SK-N-SH (cell line): Measurements from ENCODE around the gene MYH11. TPM values are rescaled to one million over a fixed set of nuclear protein-coding genes. Genes with fewer than 3 reads are reported as not detected.

Source experiments
- CTCF ChIA-PET: fragments of 300-600, 350-600 bp; formaldehyde crosslinking; extraction: SDS; loops from one replicate; lab custom pipeline; 2021; lab: Yijun Ruan, JAX
- POLR2A ChIA-PET: fragments of 350-600 bp; sonication (Branson Sonifier 250); formaldehyde crosslinking; extraction: SDS; loops from one replicate; lab custom pipeline; 2020; ENCODE audit warnings: antibody characterized with exemption, inconsistent platforms; lab: Yijun Ruan, JAX
- DNase-seq: peaks from one replicate; pipeline ENCODE4 v3.0.0; 2012
- H2AFZ ChIP-seq: fragments of 200-600 bp; sonication (generic); 2 replicates; pipeline ENCODE4 v1.8.1; 2016; ENCODE audit warnings: antibody characterized with exemption, mild to moderate bottlenecking, low read depth
- H3F3A ChIP-seq: fragments of 200-600 bp; sonication (generic); replicated peaks from 2 replicates; pipeline ENCODE3; 2016; ENCODE audit warnings: antibody characterized with exemption, mild to moderate bottlenecking; ENCODE audit not compliant: insufficient read depth
- H3K27ac ChIP-seq, 2 experiments: fragments of 200-500 bp in 1 of 2; fragments of 200-600 bp in 1 of 2; sonication (Bioruptor generic) in 1 of 2; sonication (generic), shearing (Covaris generic) in 1 of 2; 2 replicates each; pipeline versions ENCODE4 v1.5.1 to v1.6.1; 2014 to 2016; ENCODE audit warnings: low read depth in 2 of 2, inconsistent platforms in 1 of 2, low read length in 1 of 2, mild to moderate bottlenecking in 1 of 2, mixed read lengths in 1 of 2
- H3K27me3 ChIP-seq: fragments of 200-600 bp; sonication (generic), shearing (Covaris generic); 2 replicates; pipeline ENCODE4 v1.6.1; 2016; ENCODE audit warnings: mixed run types; ENCODE audit not compliant: insufficient read depth
- H3K36me3 ChIP-seq, 2 experiments: fragments of 200-500 bp in 1 of 2; fragments of 200-600 bp in 1 of 2; sonication (Bioruptor generic) in 1 of 2; sonication (generic) in 1 of 2; replicated peaks in 1 of 2; 2 replicates each; pipeline versions ENCODE3 to v1.5.1; 2014 to 2016; ENCODE audit warnings: low read length in 1 of 2, mild to moderate bottlenecking in 1 of 2; ENCODE audit not compliant: insufficient read depth in 2 of 2, control insufficient read depth in 1 of 2
- H3K4me1 ChIP-seq, 2 experiments: fragments of 200-500 bp in 1 of 2; fragments of 200-600 bp in 1 of 2; sonication (Bioruptor generic) in 1 of 2; sonication (generic), shearing (Covaris generic) in 1 of 2; 2 replicates each; pipeline versions ENCODE4 v1.5.1 to v1.6.1; 2014 to 2016; ENCODE audit warnings: low read depth in 1 of 2, low read length in 1 of 2, mixed run types in 1 of 2; ENCODE audit not compliant: insufficient read depth in 2 of 2, control insufficient read depth in 1 of 2
- H3K4me2 ChIP-seq: fragments of 200-600 bp; sonication (generic), shearing (Covaris generic); 2 replicates; pipeline ENCODE4 v1.6.1; 2017; ENCODE audit warnings: mixed run types
- H3K4me3 ChIP-seq, 2 experiments: fragments of 200-500 bp in 1 of 2; fragments of 200-600 bp in 1 of 2; sonication (Bioruptor generic) in 1 of 2; sonication (generic), shearing (Covaris generic) in 1 of 2; 2 replicates each; pipeline versions ENCODE4 v1.5.1 to v1.8.1; 2014 to 2016; ENCODE audit warnings: low read depth in 2 of 2, inconsistent platforms in 1 of 2, low read length in 1 of 2, mild to moderate bottlenecking in 1 of 2, mixed read lengths in 1 of 2, moderate library complexity in 1 of 2
- H3K79me2 ChIP-seq: fragments of 200-600 bp; sonication (generic); 2 replicates; pipeline ENCODE4 v1.8.1; 2017; ENCODE audit warnings: mild to moderate bottlenecking; ENCODE audit not compliant: insufficient read depth
- H3K9ac ChIP-seq: fragments of 200-600 bp; sonication (generic); 2 replicates; pipeline ENCODE4 v1.6.1; 2017; ENCODE audit warnings: mixed run types
- H3K9me2 ChIP-seq: fragments of 200-600 bp; sonication (generic); 2 replicates; pipeline ENCODE4 v1.6.1; 2017; ENCODE audit warnings: mixed run types
- H3K9me3 ChIP-seq: fragments of 200-600 bp; sonication (generic); 2 replicates; pipeline ENCODE4 v1.6.1; 2017; ENCODE audit warnings: mixed run types, mild to moderate bottlenecking, moderate library complexity
- H4K20me1 ChIP-seq: fragments of 200-600 bp; sonication (generic); 2 replicates; pipeline ENCODE4 v1.6.1; 2017; ENCODE audit warnings: mild to moderate bottlenecking, mixed run types; ENCODE audit not compliant: insufficient read depth
- CHD2 ChIP-seq: fragments of 150-350 bp; IDR thresholded peaks from 2 replicates; pipeline ENCODE4 v1.6.1; 2018; ENCODE audit warnings: low read length; ENCODE audit not compliant: partially characterized antibody
- NFIC ChIP-seq: IDR thresholded peaks from 2 replicates; pipeline ENCODE4 v1.4.0; 2012; ENCODE audit warnings: borderline replicate concordance
- NRF1 ChIP-seq: IDR thresholded peaks from 2 replicates; pipeline ENCODE4 v1.6.1; 2012; ENCODE audit warnings: low read depth, mild to moderate bottlenecking, low read length
- RAD21 ChIP-seq: IDR thresholded peaks from 2 replicates; pipeline ENCODE4 v1.6.1; 2012; ENCODE audit warnings: mild to moderate bottlenecking, low read length
- RXRA ChIP-seq: IDR thresholded peaks from 2 replicates; pipeline ENCODE4 v1.4.0; 2012; ENCODE audit warnings: low read depth, mild to moderate bottlenecking, borderline replicate concordance
- TAF1 ChIP-seq: IDR thresholded peaks from 2 replicates; pipeline ENCODE4 v1.6.1; 2012; ENCODE audit warnings: low read depth, mild to moderate bottlenecking, low read length, moderate library complexity, borderline replicate concordance
- YY1 ChIP-seq: IDR thresholded peaks from 2 replicates; pipeline ENCODE4 v1.4.0; 2012; ENCODE audit warnings: low read depth, mild to moderate bottlenecking
- whole genome bisulfite sequencing: methylation state at CpG from one replicate; pipeline ENCODE4 v1.1.6; 2017; ENCODE audit warnings: low lambda C conversion rate; 5-methylcytosine and 5-hydroxymethylcytosine counted together
- polyA plus RNA-seq, 3 experiments: library from polyadenylated mRNA; depleted of rRNA; stranded (reverse); fragments of >200 nt; gene quantifications; 2 replicates each; pipeline ENCODE4 v1.2.3, GENCODE V29; 2012
- TF ChIP-seq, protein P1 (sequence below): IDR thresholded peaks from 2 replicates; pipeline ENCODE4 v1.4.0; 2012; ENCODE audit warnings: low read depth, borderline replicate concordance
- TF ChIP-seq, protein P2 (sequence below): IDR thresholded peaks from 2 replicates; pipeline ENCODE4 v1.6.1; 2012; ENCODE audit warnings: mild to moderate bottlenecking, low read depth, low read length, moderate library complexity
- TF ChIP-seq, protein P3 (sequence below): IDR thresholded peaks from 2 replicates; pipeline ENCODE4 v1.4.0; 2012; ENCODE audit warnings: low read depth, borderline replicate concordance

MYH11 gene
- polyA plus RNA-seq, 1 of the 3 experiments (the other 2 are of a cell fraction), result 0.02 TPM

DNA sequence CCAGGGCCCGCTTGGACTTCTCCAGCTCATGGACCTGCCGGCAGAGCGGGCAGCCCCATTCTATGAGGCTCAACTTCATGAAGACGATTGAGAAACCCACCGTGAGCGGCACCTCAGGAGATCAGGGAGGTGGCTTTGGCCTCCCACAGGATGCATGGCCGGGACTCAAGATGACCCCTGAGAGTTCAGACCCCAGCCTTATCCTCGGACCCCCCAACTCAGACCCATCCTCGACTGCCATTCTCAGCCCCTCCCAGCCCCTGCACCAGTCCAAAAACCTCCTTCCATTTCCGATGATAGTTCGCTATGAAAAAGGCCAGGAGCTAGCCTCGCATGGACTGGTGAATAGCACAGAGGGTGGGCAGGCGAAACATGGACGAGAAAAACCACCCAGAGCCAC is 135.8 kb downstream of the MYH11 start:
- Histone ChIP-seq H3K79me2 (no peaks in the 10 kb centered on the region), H4K20me1 (no peaks in the 10 kb centered on the region), H3K4me1 (no peaks in the 10 kb centered on the region), H3F3A (no peaks in the 10 kb centered on the region), H3K27ac (no peak overlapping the region), H3K36me3 (no peaks in the 10 kb centered on the region), H3K9ac (no peak overlapping the region), H3K9me2 (no peaks in the 10 kb centered on the region), H2AFZ (no peak overlapping the region), H3K4me3 (no peak overlapping the region), H3K4me2 (no peak overlapping the region), H3K27me3 (no peaks in the 10 kb centered on the region)
- 97% methylated on average over 12 of the region's 14 CpGs for WGBS
- POLR2A ChIA-PET, result interaction anchor here (0.6 kb wide), 1 partner anchor 472 kb away, joined by 3 read pairs; no protein-coding TSS in a partner anchor
- CTCF ChIA-PET, result interaction anchor here (0.9 kb wide), 1 partner anchor 36 kb away, joined by 3 read pairs; no protein-coding TSS in a partner anchor
- DNase-seq, result no peak
- TF ChIP-seq, protein P1, sequence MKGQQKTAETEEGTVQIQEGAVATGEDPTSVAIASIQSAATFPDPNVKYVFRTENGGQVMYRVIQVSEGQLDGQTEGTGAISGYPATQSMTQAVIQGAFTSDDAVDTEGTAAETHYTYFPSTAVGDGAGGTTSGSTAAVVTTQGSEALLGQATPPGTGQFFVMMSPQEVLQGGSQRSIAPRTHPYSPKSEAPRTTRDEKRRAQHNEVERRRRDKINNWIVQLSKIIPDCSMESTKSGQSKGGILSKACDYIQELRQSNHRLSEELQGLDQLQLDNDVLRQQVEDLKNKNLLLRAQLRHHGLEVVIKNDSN, result no peak
- TF ChIP-seq RAD21 (no peak), CHD2 (no peak), TAF1 (no peak), RXRA (no peak), YY1 (no peak), NFIC (no peak), NRF1 (no peak)
- TF ChIP-seq, protein P2, sequence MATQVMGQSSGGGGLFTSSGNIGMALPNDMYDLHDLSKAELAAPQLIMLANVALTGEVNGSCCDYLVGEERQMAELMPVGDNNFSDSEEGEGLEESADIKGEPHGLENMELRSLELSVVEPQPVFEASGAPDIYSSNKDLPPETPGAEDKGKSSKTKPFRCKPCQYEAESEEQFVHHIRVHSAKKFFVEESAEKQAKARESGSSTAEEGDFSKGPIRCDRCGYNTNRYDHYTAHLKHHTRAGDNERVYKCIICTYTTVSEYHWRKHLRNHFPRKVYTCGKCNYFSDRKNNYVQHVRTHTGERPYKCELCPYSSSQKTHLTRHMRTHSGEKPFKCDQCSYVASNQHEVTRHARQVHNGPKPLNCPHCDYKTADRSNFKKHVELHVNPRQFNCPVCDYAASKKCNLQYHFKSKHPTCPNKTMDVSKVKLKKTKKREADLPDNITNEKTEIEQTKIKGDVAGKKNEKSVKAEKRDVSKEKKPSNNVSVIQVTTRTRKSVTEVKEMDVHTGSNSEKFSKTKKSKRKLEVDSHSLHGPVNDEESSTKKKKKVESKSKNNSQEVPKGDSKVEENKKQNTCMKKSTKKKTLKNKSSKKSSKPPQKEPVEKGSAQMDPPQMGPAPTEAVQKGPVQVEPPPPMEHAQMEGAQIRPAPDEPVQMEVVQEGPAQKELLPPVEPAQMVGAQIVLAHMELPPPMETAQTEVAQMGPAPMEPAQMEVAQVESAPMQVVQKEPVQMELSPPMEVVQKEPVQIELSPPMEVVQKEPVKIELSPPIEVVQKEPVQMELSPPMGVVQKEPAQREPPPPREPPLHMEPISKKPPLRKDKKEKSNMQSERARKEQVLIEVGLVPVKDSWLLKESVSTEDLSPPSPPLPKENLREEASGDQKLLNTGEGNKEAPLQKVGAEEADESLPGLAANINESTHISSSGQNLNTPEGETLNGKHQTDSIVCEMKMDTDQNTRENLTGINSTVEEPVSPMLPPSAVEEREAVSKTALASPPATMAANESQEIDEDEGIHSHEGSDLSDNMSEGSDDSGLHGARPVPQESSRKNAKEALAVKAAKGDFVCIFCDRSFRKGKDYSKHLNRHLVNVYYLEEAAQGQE, result no peak
- TF ChIP-seq, protein P3, sequence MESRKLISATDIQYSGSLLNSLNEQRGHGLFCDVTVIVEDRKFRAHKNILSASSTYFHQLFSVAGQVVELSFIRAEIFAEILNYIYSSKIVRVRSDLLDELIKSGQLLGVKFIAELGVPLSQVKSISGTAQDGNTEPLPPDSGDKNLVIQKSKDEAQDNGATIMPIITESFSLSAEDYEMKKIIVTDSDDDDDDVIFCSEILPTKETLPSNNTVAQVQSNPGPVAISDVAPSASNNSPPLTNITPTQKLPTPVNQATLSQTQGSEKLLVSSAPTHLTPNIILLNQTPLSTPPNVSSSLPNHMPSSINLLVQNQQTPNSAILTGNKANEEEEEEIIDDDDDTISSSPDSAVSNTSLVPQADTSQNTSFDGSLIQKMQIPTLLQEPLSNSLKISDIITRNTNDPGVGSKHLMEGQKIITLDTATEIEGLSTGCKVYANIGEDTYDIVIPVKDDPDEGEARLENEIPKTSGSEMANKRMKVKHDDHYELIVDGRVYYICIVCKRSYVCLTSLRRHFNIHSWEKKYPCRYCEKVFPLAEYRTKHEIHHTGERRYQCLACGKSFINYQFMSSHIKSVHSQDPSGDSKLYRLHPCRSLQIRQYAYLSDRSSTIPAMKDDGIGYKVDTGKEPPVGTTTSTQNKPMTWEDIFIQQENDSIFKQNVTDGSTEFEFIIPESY, result no peak
- TF ChIP-seq, all 33 proteins: peak for 0
- H3K9me3 ChIP-seq, result no peaks in the 10 kb centered on the region
